ENCODE data around the gene SPDYC. TPM values are rescaled to one million over a fixed set of nuclear protein-coding genes. Genes with fewer than 3 reads are reported as not detected.

SPDYC gene
- total and polyA plus RNA-seq, 2 of the 13 experiments (the other 11 are each of a cell fraction or from before 2014, with no cell fraction given) = 0.15 to 0.33 TPM

DNA sequence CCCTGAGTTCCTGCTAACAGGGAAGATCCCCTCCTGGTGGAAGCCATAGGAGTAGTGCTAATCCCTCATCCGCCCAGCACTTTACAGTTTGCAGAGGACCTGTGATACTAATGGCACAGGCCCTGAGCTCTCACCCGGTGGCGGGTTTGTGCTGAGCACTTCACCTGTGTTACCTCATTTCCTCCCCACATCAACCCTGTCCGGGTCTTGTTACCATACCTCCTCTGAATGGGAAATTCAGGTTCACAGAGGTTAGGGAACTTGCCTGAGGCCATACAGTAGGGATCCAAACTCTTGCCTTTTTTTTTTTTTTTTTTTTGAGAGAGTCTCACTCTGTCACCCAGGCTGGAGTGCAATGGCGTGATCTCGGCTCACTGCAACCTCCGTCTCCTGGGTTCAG is 36.9 kb downstream of the SPDYC start:
- H3K9me3 ChIP-seq (ENCODE audit: low read length) = no peaks in the 10 kb centered on the region
- TF ChIP-seq ZNF552 (CRISPR knock-in tag; IDR thresholded peaks at IDR 0.05; ENCODE audit: borderline replicate concordance) (no peak), ZNF557 (CRISPR knock-in tag; IDR thresholded peaks at IDR 0.05) (no peak), SMAD9 (CRISPR knock-in tag; IDR thresholded peaks at IDR 0.05) (no peak), U2AF2 (IDR thresholded peaks at IDR 0.05; ENCODE audit: low read depth, low read length) (no peak), ZNF205 (CRISPR knock-in tag; IDR thresholded peaks at IDR 0.05) (no peak), ZNF407 (CRISPR knock-in tag; IDR thresholded peaks at IDR 0.05; ENCODE audit: not compliant biosample characterization) (no peak), MIXL1 (CRISPR knock-in tag; IDR thresholded peaks at IDR 0.05) (no peak), SMAD3 (CRISPR knock-in tag; IDR thresholded peaks at IDR 0.05) (no peak), HOXA7 (CRISPR knock-in tag; IDR thresholded peaks at IDR 0.05) (no peak)
- in situ Hi-C loops (cut with HindIII; ENCODE audit: extremely low pct_ligation_motif_present, low pct_unique_long_range_greater_than_20kb) (no loop called here), intact Hi-C loops (cut with micrococcal nuclease; ENCODE audit: unreplicated experiment) (no loop called here)
- H3K4me3 ChIP-seq (replicated peaks in 1 of 3; ENCODE audit: insufficient read depth in 1 of 3, low read depth in 2 of 3, low read length in 3 of 3) = no peak overlapping the region
- peaks cover 28 to 47% of the 10 kb centered on the region in 2 experiments for H3K36me3 ChIP-seq (replicated peaks in 1 of 2; ENCODE audit: control insufficient read depth in 1 of 2, insufficient read depth in 2 of 2, low read length in 2 of 2)
- no peak overlapping the region for H3K27ac ChIP-seq (ENCODE audit: extremely low read length, insufficient read depth, low read length)
- 91% methylated on average over 5 of the region's 7 CpGs for WGBS (ENCODE audit: low lambda C conversion rate)
- H3K9ac ChIP-seq (ENCODE audit: insufficient read depth, low read depth, low read length) = no peak overlapping the region
- no peak overlapping the region for H2AFZ ChIP-seq (ENCODE audit: low read length)
- DNase-seq (ENCODE audit: low spot score) (no peak), ATAC-seq (no peak), FAIRE-seq (no peak)
- H3K4me1 ChIP-seq (ENCODE audit: insufficient read depth, low read length) = no peaks in the 10 kb centered on the region
- no peaks in the 10 kb centered on the region for H4K20me1 ChIP-seq (ENCODE audit: insufficient read depth, low read length)
- ChIA-PET POLR2A (no interaction called here), CTCF (ENCODE audit: low intra/inter-chr PET ratio, low total read pairs) (no interaction called here)
- no peaks in the 10 kb centered on the region for H3K79me2 ChIP-seq (ENCODE audit: insufficient read depth, low read length)
- no peak overlapping the region for H3K4me2 ChIP-seq (ENCODE audit: low read depth, low read length)
- no TSS peak for BruUV-seq (replicated peaks)
- H3K27me3 ChIP-seq (ENCODE audit: control insufficient read depth in 1 of 2, insufficient read depth in 2 of 2, low read length in 2 of 2) = no peaks in the 10 kb centered on the region

Measured in HepG2 (cell line).